GM12892 (cell line): ENCODE data around the gene NR5A1.

ENCODE experiments used
- POLR2A ChIP-seq: IDR thresholded peaks from 2 replicates; pipeline ENCODE4 v1.6.1; 2011; ENCODE audit warnings: low read depth, low read length, control low read depth
- POLR2AphosphoS5 ChIP-seq: IDR thresholded peaks from 2 replicates; pipeline ENCODE4 v1.6.1; 2011; ENCODE audit warnings: low read depth, low read length, control low read depth

GRCh38 chr9:124518116-124518515, 10.9 kb upstream of the NR5A1 start:
- TF ChIP-seq POLR2A, result no peak
- TF ChIP-seq POLR2AphosphoS5, result no peak
